Psoas muscle (tissue), 8 donors: ENCODE results near the gene MLLT1. TPM values are rescaled to one million over a fixed set of nuclear protein-coding genes. Genes with fewer than 3 reads are reported as not detected.

Experiments used
- ATAC-seq, 4 donors: fragments of 200-7000 bp; cut with Tn5 transposase; one replicate each; pipeline ENCODE4 v1.9.1; 2020; ENCODE audit warnings: moderate library complexity in 3 of 4, mild to moderate bottlenecking in 2 of 4
- DNase-seq, 2 donors: peaks; one replicate each; pipeline ENCODE4 v3.0.0-alpha.2; 2020
- H3K27ac ChIP-seq: fragments of 200-600 bp; one replicate; pipeline ENCODE4 v1.8.0; 2022
- H3K27me3 ChIP-seq, 3 donors: fragments of 200-600 bp in 1 of 3; one replicate each; pipeline versions ENCODE4 v1.6.1 to v1.8.0; 2013 to 2022; ENCODE audit warnings: low read length in 2 of 3, mild to moderate bottlenecking in 2 of 3, moderate library complexity in 1 of 3; ENCODE audit not compliant: insufficient read depth in 3 of 3
- H3K36me3 ChIP-seq, 2 donors: fragments of 200-600 bp in 1 of 2; one replicate each; pipeline versions ENCODE4 v1.6.1 to v1.8.0; 2013 to 2022; ENCODE audit warnings: low read depth in 1 of 2, mild to moderate bottlenecking in 1 of 2, moderate library complexity in 1 of 2; ENCODE audit not compliant: insufficient read depth in 1 of 2
- H3K4me1 ChIP-seq: fragments of 200-600 bp; one replicate; pipeline ENCODE4 v1.8.0; 2022
- H3K4me3 ChIP-seq: fragments of 200-600 bp; one replicate; pipeline ENCODE4 v1.8.0; 2022; ENCODE audit warnings: mild to moderate bottlenecking
- H3K9me3 ChIP-seq: fragments of 200-600 bp; one replicate; pipeline ENCODE4 v1.8.0; 2022
- WGBS, 3 donors: extraction: QIAGEN DNeasy Blood & Tissue Kit; methylation state at CpG; one replicate each; pipeline versions ENCODE4 v1.1.6 to v1.1.7; 2013; 5-methylcytosine and 5-hydroxymethylcytosine counted together
- intact Hi-C, 2 donors: fragments of 100-400 bp; cut with DNase I; formaldehyde crosslinking; loops; one replicate each; pipeline versions ENCODE4 v1.11.0 to v1.14.2; 2022
- polyA plus RNA-seq, 3 donors: library from polyadenylated mRNA; stranded (reverse); fragments of 200-250 nt; gene quantifications; one replicate each; pipeline ENCODE4 v1.2.3, GENCODE V29; 2013
- total RNA-seq, 4 donors: library from RNA; stranded (reverse); fragmentation: NEBNext Ultra II Directional in 2 of 4; extraction: Animal tissue kit (Norgen Biotek cat#: 25700) in 2 of 4; gene quantifications; one replicate each; pipeline versions ENCODE4 v1.2.1 to v1.2.4, GENCODE V29; 2021 to 2023
- TF ChIP-seq, protein P1 (sequence below): fragments of 200-600 bp; IDR thresholded peaks from one replicate; pipeline ENCODE4 v1.8.0; 2022; ENCODE audit warnings: antibody characterized with exemption
- donor health status: healthy with polysubstance abuse.
- donor health status: DM: no; HTN: no; CAD: no; lungs with moderate emphysema.
- donor health status: Bipolar disorder and iron deficiency.
- donor health status: healthy.
- donor health status: DM: yes; HTN: yes; CAD: no.
- donor health status: DM: no; HTN: no; CAD: no.
- donor health status: DM: no; HTN: no; CAD: no.
- donor health status: DM: yes; HTN: yes; CAD: no.

Gene MLLT1
- total and polyA plus RNA-seq, 7 donors = 24.2 to 51.7 (median 35.8) TPM

DNA sequence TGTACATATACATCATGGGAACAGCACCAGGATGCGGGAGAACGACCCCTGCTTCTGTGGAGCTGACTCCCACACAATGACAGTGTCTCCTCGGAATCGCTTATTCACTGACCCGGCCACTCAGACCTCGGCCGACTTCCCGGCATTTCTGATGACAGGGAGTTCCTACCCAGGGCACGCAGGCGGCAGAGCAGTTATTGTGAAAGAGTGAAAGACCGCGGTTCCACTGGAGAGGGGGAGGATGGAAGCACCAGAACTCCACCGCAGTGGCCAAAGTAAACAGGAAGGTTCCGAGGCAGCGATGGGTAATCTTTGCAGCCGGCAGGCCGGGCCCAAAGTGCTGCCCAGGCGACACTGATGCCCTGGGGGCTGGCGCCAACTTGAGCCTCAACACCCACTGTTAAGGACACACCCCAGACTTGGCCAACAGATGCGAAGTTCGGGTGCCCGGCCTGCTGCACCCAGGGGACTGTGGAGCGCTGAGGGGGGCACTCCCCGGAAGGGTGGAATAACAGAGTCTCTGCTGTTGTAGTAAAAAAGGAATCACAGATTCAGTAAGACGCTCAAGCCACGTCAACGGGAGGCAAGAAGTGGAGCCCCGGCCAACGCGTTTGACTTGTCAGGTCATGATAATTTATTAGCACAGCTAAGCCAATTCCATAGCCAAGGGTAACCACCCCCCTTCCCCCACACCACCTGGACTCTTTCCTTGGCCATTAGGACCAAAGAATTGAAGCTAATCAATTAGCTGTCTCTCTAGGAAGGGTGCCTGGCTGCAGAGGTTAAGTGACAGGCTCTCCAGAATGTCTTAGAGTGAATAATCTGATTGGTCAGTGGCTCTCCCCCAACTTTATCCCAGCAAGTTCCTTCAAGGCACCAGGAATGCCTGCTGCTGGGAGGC, 5.8 kb downstream of the MLLT1 start:
- peak; percentile 90 to 93 for DNase-seq

DNA sequence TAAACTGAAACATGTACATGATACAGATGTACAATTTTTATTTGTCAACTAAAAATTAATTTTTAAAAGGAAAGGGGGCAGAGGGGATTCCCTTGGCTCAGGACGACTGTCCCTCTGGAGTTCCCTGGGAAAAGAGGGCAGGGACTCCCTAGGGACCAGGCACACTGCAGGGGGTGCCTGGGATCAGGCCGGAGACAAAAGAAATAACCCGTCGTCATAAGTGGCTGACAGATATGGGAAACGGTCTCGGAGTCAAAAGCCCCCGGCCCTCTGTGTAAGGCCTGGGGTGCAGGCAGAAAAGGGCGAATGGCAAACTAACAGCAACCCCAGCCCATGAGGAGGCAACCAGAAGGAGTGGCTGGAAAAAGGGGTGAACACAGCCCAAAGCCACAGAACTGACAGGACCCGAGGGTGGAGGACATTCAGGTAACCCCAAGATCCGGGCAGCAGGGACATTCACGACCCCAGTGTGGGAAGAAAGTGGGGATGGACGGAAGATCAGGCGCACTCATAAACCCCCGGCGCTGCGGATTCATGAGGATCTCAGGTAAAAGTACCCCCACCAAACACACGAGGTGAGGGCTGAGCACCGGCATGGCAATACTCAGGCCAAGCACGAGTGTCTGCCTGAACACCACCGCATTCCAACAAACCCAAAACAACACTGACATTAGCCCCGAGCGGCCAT, 6.7 kb downstream of the MLLT1 start:
- H3K36me3 ChIP-seq = peaks cover 0 to 25% of the 10 kb centered on the region in 2 donors
- H3K4me1 ChIP-seq = peaks cover 76% of the 10 kb centered on the region
- no peaks in the 10 kb centered on the region for H3K27me3 ChIP-seq
- DNase-seq = no peak
- TF ChIP-seq, protein P1, sequence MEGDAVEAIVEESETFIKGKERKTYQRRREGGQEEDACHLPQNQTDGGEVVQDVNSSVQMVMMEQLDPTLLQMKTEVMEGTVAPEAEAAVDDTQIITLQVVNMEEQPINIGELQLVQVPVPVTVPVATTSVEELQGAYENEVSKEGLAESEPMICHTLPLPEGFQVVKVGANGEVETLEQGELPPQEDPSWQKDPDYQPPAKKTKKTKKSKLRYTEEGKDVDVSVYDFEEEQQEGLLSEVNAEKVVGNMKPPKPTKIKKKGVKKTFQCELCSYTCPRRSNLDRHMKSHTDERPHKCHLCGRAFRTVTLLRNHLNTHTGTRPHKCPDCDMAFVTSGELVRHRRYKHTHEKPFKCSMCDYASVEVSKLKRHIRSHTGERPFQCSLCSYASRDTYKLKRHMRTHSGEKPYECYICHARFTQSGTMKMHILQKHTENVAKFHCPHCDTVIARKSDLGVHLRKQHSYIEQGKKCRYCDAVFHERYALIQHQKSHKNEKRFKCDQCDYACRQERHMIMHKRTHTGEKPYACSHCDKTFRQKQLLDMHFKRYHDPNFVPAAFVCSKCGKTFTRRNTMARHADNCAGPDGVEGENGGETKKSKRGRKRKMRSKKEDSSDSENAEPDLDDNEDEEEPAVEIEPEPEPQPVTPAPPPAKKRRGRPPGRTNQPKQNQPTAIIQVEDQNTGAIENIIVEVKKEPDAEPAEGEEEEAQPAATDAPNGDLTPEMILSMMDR = no peak
- 63 to 71% (median 63%) methylated on average over 22 of the region's 22 CpGs for WGBS, 3 donors
- peak overlapping the region; percentile 56 for H3K4me3 ChIP-seq
- intact Hi-C loops = loop anchor here (2.0 to 10.0 kb wide), 3 partner anchors 34 to 298 kb away; partner anchors contain the start of gene RANBP3 (in 1 of the 2)
- H3K27ac ChIP-seq = peak overlapping the region; percentile 94
- no peak for ATAC-seq
- no peaks in the 10 kb centered on the region for H3K9me3 ChIP-seq

More for the DNA sequence above, 5.8 kb downstream of the MLLT1 start:
- intact Hi-C loops = loop anchor here (2.0 to 10.0 kb wide), 3 partner anchors 35 to 299 kb away; partner anchors contain the start of gene RANBP3 (in 1 of the 2)
- H3K27me3 ChIP-seq = no peaks in the 10 kb centered on the region
- H3K4me3 ChIP-seq = peak overlapping the region; percentile 56
- peak overlapping the region; percentile 94 for H3K27ac ChIP-seq
- 1 to 4% (median 4%) methylated on average over 30 of the region's 30 CpGs for WGBS, 3 donors
- H3K36me3 ChIP-seq = peaks cover 0 to 16% of the 10 kb centered on the region in 2 donors
- H3K4me1 ChIP-seq = peaks cover 84% of the 10 kb centered on the region
- peak; percentile 84 to 88 (median 85) for ATAC-seq
- H3K9me3 ChIP-seq = no peaks in the 10 kb centered on the region
- TF ChIP-seq, protein P1 = no peak

DNA sequence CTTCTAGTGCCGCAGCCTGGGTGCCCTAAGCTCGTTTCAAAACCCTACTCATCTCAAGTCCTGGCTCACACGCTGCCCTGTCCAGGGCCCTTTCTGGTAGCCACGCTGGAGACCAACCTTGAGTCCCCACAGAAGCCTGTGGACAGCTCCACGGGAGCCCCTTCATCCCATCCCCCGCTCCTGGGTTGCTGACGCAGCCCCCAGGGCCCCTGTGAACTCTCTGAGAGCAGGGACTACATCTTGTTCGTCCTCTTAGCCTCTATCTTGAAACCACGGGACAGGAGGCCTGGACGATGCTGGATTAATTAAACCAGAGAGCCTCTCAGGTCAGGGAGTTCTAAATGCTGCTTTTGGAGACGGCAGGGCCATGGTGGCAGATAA, 7.4 kb downstream of the MLLT1 start:
- Histone ChIP-seq H3K4me1 (peaks cover 70% of the 10 kb centered on the region), H3K27ac (peak overlapping the region; percentile 94), H3K36me3 (peaks cover 0 to 32% of the 10 kb centered on the region in 2 donors), H3K27me3 (no peaks in the 10 kb centered on the region), H3K9me3 (no peaks in the 10 kb centered on the region), H3K4me3 (peak overlapping the region; percentile 56)
- no peak for DNase-seq
- ATAC-seq = peak in 1 of 4 donors; percentile 0
- intact Hi-C loops = loop anchor here (2.0 to 10.0 kb wide), 3 partner anchors 34 to 298 kb away; partner anchors contain the start of gene RANBP3 (in 1 of the 2)
- TF ChIP-seq, protein P1 = no peak
- 46 to 48% (median 47%) methylated on average over 11 of the region's 11 CpGs for WGBS, 3 donors

DNA sequence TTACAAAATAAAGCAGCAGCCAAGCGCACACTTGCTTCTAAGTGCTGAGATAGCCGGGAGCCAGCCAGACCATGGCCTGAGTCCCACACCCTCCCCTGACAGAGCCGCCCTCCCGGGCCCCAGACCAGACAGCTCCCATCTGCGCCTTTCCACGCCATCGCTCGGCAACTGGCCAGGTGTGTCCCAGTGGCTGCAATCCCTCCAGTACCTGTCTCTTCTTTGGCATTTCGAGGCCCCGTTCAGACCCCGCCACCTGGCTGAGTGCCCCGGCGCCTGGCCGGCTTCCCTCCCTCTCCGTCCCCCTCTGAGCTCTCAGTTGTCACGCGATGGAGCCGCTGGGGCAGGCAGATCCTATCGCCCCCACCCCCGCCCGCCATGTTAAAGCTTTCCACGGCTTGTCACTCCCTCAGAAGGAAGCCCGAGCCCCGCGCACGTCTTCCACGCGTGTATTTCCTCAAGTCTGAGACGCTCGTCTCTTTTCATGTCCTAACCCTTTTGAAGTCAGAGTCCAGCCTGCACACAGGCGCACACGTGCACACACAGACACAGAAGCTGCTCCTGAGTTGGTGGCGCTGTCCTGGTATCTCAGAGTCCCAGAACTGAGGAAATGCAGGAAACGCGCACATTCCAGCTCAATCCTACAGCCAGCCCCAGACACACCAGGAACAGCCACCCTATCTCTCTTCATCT, 7.9 kb downstream of the MLLT1 start:
- H3K36me3 ChIP-seq = peaks cover 0 to 37% of the 10 kb centered on the region in 2 donors
- H3K4me1 ChIP-seq = peaks cover 65% of the 10 kb centered on the region

More for the DNA sequence above, 7.9 kb downstream of the MLLT1 start:
- H3K4me3 ChIP-seq = peak overlapping the region; percentile 56
- WGBS, 3 donors = 7 to 12% (median 10%) methylated on average over 34 to 35 of the region's 35 CpGs
- ATAC-seq (peak; percentile 61 to 72 (median 66)), DNase-seq (peak; percentile 91 to 94)
- no peaks in the 10 kb centered on the region for H3K9me3 ChIP-seq
- H3K27ac ChIP-seq = peak overlapping the region; percentile 94
- TF ChIP-seq, protein P1 = no peak
- intact Hi-C loops = loop anchor here (2.0 to 10.0 kb wide), 3 partner anchors 33 to 297 kb away; partner anchors contain the start of gene RANBP3 (in 1 of the 2)
- H3K27me3 ChIP-seq = no peaks in the 10 kb centered on the region
